Hepatocyte (in vitro differentiated cells): Measurements from ENCODE around the gene SMIM45.

Experiments used
- DNase-seq: peaks from one replicate; pipeline ENCODE4 v3.0.0-alpha.2; 2016; ENCODE audit warnings: low spot score
- H2AFZ ChIP-seq: fragments of 200-600 bp; sonication (generic); 2 replicates; pipeline ENCODE4 v1.6.0; 2016; ENCODE audit warnings: antibody characterized with exemption, mild to moderate bottlenecking
- H3K27ac ChIP-seq: fragments of 200-600 bp; sonication (generic); 2 replicates; pipeline ENCODE4 v1.5.1; 2016; ENCODE audit warnings: mild to moderate bottlenecking
- H3K27me3 ChIP-seq: fragments of 200-600 bp; sonication (generic); 2 replicates; pipeline ENCODE4 v1.6.1; 2016
- H3K36me3 ChIP-seq: fragments of 200-600 bp; sonication (generic); replicated peaks from 2 replicates; pipeline ENCODE4 v1.5.1; 2016; ENCODE audit warnings: low read depth; ENCODE audit not compliant: insufficient read depth
- H3K4me1 ChIP-seq: fragments of 200-600 bp; sonication (generic); 2 replicates; pipeline ENCODE4 v1.5.1; 2016; ENCODE audit warnings: mild to moderate bottlenecking, moderate library complexity; ENCODE audit not compliant: insufficient read depth
- H3K4me2 ChIP-seq: fragments of 200-600 bp; sonication (generic); 2 replicates; pipeline ENCODE4 v1.6.0; 2016
- H3K4me3 ChIP-seq: fragments of 200-600 bp; sonication (generic); 2 replicates; pipeline ENCODE4 v1.5.1; 2016; ENCODE audit warnings: mild to moderate bottlenecking
- H3K79me2 ChIP-seq: fragments of 200-600 bp; sonication (generic); 2 replicates; pipeline ENCODE4 v1.6.0; 2017; ENCODE audit warnings: mild to moderate bottlenecking
- H3K9me2 ChIP-seq: fragments of 200-600 bp; sonication (generic); replicated peaks from 2 replicates; pipeline ENCODE4 v1.6.0; 2017; ENCODE audit warnings: mild to moderate bottlenecking; ENCODE audit not compliant: insufficient read depth
- H3K9me3 ChIP-seq: fragments of 200-600 bp; sonication (generic); 2 replicates; pipeline ENCODE4 v1.5.1; 2016; ENCODE audit warnings: low read depth, mild to moderate bottlenecking
- H4K20me1 ChIP-seq: fragments of 200-600 bp; sonication (generic); 2 replicates; pipeline ENCODE4 v1.6.0; 2016; ENCODE audit warnings: mild to moderate bottlenecking; ENCODE audit not compliant: insufficient read depth, poor library complexity, severe bottlenecking
- CTCF ChIP-seq: fragments of 200-600 bp; sonication (generic); IDR thresholded peaks from 2 replicates; pipeline ENCODE4 v1.5.1; 2016; ENCODE audit warnings: antibody characterized with exemption, mild to moderate bottlenecking; ENCODE audit not compliant: poor library complexity
- EZH2 ChIP-seq: fragments of 200-600 bp; sonication (generic); IDR thresholded peaks from 2 replicates; pipeline ENCODE4 v1.6.1; 2016; ENCODE audit warnings: antibody characterized with exemption, mild to moderate bottlenecking, borderline replicate concordance
- EZH2phosphoT487 ChIP-seq: fragments of 200-600 bp; sonication (generic); IDR thresholded peaks from one replicate; pipeline ENCODE4 v1.6.1; 2018; ENCODE audit warnings: antibody characterized with exemption, mild to moderate bottlenecking, low read depth, moderate library complexity; ENCODE audit not compliant: unreplicated experiment, severe bottlenecking
- WGBS: methylation state at CpG from one replicate; pipeline ENCODE4 v1.1.6; 2016; ENCODE audit warnings: low lambda C conversion rate; ENCODE audit errors: missing lambda C conversion rate; 5-methylcytosine and 5-hydroxymethylcytosine counted together

The SMIM45 gene

GRCh38 chr22:41911001-41911611 is 40.8 kb upstream of the SMIM45 start:
- Histone ChIP-seq H3K27me3 (peaks cover 60% of the 10 kb centered on the region), H3K79me2 (no peaks in the 10 kb centered on the region), H3K27ac (no peak overlapping the region), H3K4me2 (peak overlapping the region; percentile 79), H3K4me1 (peaks cover 16% of the 10 kb centered on the region), H3K9me3 (no peaks in the 10 kb centered on the region), H3K4me3 (no peak overlapping the region), H4K20me1 (peaks cover 22% of the 10 kb centered on the region), H2AFZ (no peak overlapping the region), H3K36me3 (no peaks in the 10 kb centered on the region), H3K9me2 (no peaks in the 10 kb centered on the region)
- WGBS = 19% methylated on average over 7 of the region's 37 CpGs
- no peak for DNase-seq
- no peak for TF ChIP-seq EZH2
- TF ChIP-seq EZH2phosphoT487 = no peak
- no peak for TF ChIP-seq CTCF

- DNase-seq = no peak
- Histone ChIP-seq H4K20me1 (peaks cover 15% of the 10 kb centered on the region), H3K9me2 (no peaks in the 10 kb centered on the region), H3K79me2 (no peaks in the 10 kb centered on the region), H3K4me1 (peaks cover 16% of the 10 kb centered on the region), H3K4me3 (no peak overlapping the region), H3K9me3 (no peaks in the 10 kb centered on the region), H3K27me3 (peaks cover 74% of the 10 kb centered on the region), H3K27ac (no peak overlapping the region), H3K4me2 (no peak overlapping the region), H3K36me3 (no peaks in the 10 kb centered on the region), H2AFZ (no peak overlapping the region)
- 82% methylated on average over 9 of the region's 9 CpGs for WGBS
- no peak for TF ChIP-seq EZH2
- TF ChIP-seq CTCF = no peak
- no peak for TF ChIP-seq EZH2phosphoT487
Observed at GRCh38 chr22:41912338-41913039, 39.5 kb upstream of the SMIM45 start.

GRCh38 chr22:41913040-41913719 is 38.8 kb upstream of the SMIM45 start:
- WGBS = 67% methylated on average over 11 of the region's 11 CpGs
- no peak for DNase-seq
- no peaks in the 10 kb centered on the region for H3K9me2 ChIP-seq
- peaks cover 12% of the 10 kb centered on the region for H4K20me1 ChIP-seq
- peaks cover 16% of the 10 kb centered on the region for H3K4me1 ChIP-seq
- H3K27me3 ChIP-seq = peaks cover 81% of the 10 kb centered on the region
- no peak overlapping the region for H3K4me3 ChIP-seq
- no peak overlapping the region for H3K27ac ChIP-seq
- H2AFZ ChIP-seq = no peak overlapping the region
- H3K9me3 ChIP-seq = no peaks in the 10 kb centered on the region
- H3K36me3 ChIP-seq = no peaks in the 10 kb centered on the region
- H3K4me2 ChIP-seq = no peak overlapping the region
- H3K79me2 ChIP-seq = no peaks in the 10 kb centered on the region
- TF ChIP-seq EZH2phosphoT487 (no peak), CTCF (no peak), EZH2 (no peak)
